Daoy (cell line): Measurements from ENCODE around the gene CEP170. TPM values are rescaled to one million over a fixed set of nuclear protein-coding genes. Genes with fewer than 3 reads are reported as not detected.

ENCODE experiments used
- DNase-seq: peaks from one replicate; pipeline ENCODE4 v3.0.0-alpha.2; 2015; ENCODE audit warnings: low read depth
- total RNA-seq: library from RNA; depleted of rRNA; stranded (reverse); fragments of >200 nt; shearing (Covaris generic); gene quantifications from 2 replicates; pipeline ENCODE4 v1.2.3, GENCODE V29; 2014; rRNA removed

The CEP170 gene
- total RNA-seq, result 51.0 and 60.1 TPM in 2 replicates

DNA sequence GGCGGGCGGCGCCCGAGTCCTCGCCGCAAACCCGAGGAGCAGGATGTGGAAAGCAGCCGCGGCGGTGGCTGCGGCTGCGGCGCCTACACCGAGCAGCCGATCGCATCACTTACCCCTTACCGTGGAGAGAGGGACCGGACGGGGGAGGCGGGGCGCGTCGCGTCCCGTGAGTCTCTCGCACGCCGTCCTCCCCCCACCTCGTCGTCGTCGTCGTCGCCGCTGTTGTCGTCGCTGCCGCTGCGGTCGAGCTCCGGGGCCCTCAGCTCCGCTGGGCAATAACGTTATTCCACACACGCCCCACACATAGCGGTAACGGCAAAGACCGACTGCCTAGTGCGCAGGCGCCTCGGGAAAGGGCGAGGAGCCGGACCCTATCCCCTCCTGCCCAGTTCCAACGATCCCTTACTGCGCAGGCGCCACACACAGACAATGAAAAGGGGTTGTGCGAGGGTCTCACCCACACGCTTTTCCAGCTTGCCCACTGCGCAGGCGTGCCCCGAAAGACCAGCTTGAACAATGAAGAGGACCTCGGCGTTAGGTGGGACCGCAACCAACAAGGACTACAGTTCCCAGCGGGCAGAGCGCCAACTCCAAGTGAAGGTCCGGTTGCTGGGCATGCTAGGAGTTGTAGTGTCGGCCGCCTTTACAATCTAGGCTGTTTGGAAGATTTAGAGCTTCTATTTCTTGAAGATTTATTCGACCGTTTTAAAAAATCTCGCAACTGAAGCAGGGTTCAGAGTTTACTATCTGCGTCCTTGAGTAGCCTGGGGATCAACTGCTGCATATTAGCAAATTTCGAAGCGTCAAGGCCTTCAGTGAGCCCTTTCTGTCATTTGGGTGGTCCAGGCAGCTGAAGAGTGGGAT, at the start of gene CEP170:
TSS of gene CEP170 (minus strand) at position 355 of the 864 bp plus-strand sequence. CDS start 30,001 bp downstream, outside the sequence.
- DNase-seq, result peak; percentile 99

DNA sequence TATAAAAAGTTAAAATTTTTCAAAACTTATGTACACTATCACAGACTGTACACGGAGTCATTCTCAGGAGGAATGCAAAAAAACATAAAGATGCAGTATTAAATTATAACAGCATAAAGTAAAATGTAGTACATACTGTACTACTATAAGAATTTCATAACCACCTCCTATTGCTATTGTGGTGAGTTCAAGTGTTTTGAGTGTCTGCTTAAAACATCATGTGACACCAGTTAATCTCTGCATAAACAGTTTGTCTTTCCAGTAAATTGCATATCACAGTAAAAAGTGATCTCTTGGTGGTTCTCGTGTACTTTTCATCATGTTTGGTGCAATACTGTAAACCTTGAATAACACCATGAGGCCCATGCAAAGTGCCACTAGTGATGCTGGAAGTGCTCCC, 46.0 kb upstream of the CEP170 start:
- no peak for DNase-seq

DNA sequence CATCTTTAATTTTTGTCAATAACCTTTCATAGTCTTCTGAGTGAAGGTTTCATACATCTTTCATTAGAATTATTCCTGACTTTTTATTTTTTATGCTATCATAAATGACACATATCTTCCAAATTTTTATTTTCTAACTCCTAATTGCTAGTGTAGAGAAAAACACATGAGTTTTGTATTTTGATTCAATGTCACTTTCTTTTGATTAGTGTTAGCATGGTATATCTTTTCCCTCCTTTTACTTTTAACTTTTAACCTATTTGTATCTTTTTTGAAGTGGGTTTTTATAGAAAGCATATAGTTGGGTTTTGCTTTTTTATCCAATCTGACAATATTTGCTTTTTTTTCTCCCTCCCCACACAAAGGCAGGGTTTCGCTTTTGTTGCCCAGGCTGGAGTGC, 44.0 kb upstream of the CEP170 start:
- DNase-seq, result no peak

DNA sequence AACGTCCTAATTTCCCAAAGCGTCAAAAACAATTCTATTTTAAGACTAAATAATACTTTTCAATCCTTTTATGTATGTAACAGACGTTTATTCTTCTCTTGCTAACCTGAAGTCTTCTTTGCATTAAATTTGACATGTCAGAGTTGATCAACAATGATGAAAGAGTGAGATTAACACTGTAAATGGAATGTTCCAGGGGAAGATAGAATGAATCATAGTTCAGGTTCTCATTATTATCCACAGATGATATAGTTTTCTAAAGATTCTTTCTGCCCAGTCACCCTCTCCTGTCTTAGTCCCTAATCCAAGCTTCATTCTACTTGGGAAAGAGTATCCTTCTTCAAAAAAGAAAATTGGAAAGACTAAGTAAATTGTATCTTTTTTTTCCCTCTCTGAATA, 39.6 kb upstream of the CEP170 start:
- no peak for DNase-seq

DNA sequence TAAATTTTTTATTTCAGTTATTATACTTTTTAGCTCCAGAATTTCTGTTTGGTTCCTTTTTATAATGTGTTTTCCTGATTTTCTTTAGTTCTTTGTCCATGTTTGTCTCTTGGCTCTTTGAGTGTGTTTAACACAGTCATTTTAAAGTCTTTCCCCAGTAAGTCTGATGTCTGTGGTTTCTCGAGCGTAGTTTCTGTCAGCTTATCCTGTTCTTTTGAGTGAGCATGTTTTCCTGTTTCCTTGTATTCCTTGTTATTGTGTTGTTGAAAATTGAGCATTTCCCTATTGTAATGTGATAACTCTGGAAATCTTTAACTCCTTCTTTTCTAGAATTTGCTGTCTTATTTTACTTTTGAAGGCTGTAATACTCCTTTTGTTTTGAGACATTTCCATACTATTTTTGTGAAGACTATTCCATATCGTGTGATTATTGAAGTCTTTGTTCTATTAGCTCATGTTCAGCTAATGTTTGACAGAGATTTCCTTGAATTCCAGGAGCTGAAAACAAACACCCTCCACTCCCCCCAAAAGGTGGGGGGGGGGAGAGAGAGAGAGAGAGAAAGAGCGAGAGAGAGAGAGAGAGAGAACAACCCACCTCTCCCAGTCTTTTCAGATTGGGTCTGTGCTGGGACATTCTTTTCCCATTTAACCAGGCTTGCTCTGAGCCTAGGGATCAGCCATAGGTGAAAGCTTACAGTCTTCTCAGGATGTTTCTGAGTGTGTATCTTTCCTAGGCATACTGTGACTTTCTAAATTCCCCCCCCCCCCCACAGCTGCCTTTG, 39.1 kb upstream of the CEP170 start:
- no peak for DNase-seq

DNA sequence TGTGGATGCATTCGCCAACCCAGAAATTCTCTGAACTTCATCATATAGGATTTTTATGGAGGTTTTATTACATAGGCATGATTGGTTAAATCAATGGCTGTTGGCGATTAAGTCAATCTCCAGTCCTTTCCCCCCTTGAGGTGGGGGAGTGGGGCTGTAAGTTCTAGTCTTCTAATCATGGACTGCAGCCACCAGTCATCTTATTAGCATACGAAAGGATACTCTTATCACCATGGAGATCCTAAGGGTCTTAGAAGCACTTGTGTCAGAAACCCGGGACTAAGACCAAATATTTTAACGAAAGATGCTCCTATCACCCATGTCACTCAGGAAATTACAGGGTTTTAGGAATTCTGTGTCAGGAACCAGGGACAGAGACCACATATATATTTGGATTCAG, 37.0 kb upstream of the CEP170 start:
- DNase-seq, result no peak

DNA sequence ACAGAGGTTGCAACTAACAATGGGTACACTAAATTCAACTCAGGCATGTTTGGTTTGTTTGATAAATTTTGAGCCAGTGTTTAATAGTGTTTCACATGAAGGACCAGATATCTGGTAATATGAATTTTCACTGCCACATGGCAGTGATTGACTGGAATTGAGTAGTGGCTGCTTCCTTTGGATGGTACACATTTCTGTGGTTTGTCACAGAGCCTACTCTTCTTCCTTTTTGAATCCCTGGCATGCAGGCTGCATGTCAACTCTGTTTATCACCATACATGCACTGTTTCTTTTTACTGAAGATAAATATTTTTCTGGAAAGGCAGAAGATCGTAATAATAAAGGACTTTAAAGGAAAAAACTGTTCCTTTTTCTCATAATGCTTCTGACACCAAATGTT, 36.2 kb upstream of the CEP170 start:
- DNase-seq, result no peak

DNA sequence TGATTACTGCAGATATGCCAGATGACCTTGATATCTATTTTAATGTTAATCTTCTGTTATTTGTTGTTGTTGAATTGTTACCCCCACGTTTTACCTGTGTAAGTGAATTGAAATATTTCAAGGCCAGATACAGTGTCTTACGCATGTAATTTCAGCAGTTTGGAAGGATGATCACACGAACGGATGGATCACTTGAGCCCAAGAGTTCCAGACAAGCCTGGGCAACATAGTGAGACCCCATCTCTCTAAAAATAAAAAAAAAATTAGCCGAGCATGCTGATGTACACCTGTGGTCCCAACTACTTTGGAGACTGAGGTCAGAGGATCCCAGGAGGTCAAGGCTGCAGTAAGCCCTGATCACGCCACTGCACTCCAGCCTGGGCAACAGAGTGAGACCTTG, 33.0 kb upstream of the CEP170 start:
- no peak for DNase-seq

DNA sequence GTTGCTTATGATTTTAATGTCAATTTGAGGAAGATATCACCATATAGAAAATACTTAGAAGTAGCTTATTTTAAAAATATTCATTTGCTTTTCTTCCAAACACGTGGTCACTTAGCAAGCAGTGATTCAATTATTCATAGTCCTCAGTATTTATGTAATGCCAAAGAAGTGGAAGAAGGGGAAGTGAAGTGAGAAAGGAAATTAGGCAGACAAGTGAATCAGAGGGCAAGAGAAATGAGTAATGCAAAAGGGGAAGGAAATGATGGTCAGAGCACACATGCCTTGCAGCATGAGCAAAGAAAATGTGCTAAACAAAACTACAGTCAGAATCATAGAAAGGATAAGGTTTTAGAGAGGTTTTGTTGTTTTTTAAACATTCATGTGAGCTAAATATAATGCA, 32.6 kb upstream of the CEP170 start:
- DNase-seq, result peak; percentile 87

DNA sequence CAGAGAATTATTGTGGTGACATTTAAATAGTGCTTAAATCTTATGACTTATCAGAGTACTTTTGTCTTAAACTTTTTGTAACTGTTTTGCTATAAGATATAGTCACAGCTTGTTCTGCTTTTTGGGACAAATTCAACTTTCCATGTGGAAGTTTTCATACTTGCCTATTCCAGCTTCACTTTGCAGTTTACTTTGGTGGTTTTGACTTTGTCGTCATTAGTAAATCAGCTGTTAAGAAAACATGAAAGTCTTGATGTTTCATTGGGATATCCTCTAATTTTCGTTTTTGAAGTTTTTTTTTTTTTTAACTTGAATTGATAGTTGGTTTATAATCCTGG, 32.0 kb upstream of the CEP170 start:
- no peak for DNase-seq

DNA sequence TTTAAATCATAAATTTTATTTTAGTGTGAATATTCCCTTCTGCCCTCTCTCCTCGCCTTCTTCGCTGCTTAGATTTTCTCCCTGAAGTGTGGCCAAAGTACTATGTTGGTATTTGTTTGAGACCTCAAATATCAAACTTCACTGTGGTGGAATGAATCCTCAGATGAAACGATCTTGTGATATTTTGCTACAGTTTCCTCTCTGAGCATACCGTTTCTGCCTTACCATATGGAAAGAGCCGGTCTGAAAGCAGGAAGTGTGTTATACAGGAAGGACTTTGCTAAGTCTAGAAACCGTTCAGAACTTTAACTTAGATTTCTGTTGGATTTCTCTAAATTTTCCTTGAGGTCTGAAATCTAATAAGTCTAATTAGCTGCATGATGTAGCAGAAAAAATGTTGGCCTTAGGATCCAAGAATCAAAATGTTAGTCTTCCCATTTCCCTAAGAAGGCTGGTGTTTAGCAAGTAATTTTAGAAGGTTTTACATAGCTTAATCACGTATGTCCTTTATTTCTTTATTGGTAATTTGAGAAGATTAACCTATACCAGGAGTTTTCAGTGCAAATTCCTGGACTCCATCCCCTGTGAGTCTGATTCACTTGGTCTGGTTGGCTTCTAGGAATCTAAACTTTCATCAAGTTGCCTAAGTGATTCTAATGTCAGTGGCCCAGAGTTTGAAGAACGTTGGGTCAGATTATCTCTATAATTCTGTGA, 31.5 kb upstream of the CEP170 start:
- DNase-seq, result peak; percentile 20

DNA sequence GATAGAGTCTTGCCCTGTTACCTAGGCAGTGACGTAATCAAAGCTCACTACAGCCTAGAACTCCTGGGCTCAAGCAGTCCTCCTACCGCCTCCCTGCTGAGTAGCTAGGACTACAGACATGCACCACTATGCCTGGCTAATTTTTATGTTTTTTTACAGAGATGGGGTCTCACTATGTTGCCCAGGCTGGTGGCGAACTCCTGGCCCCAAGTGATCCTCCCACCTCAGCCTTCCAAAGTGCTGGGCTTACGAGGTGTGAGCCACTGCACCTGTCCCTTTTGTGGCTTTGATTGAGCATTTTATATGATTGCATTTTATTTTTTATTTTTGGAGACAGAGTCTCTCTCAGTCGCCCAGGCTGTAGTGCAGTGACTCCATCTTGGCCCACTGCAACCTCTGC, 26.6 kb upstream of the CEP170 start:
- DNase-seq, result no peak

DNA sequence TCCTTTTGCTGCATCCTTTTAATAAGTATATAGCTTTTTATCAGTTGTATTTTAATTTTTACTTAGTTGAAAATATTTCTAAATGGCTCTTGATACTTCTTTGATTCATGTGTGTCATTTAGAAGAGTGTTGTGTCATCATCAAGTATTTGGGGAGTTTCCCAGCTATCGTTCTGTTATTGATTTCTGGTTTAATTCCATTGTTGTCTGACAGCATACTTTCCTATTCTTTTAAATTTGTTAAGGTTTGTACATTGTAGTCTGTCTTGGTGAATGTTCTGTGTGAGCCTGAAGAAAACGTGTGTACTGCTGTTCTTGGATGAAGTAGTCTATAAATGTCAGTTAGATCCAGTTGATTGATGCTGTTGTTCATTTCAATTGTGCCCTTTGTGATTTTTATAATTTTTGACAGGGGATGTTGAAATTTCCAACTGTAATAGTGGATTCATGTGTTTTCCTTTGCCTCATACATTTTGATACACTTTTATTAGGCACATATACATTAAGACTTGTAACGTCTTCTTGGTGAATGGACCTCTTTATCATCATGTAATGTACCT, 25.6 kb upstream of the CEP170 start:
- no peak for DNase-seq

DNA sequence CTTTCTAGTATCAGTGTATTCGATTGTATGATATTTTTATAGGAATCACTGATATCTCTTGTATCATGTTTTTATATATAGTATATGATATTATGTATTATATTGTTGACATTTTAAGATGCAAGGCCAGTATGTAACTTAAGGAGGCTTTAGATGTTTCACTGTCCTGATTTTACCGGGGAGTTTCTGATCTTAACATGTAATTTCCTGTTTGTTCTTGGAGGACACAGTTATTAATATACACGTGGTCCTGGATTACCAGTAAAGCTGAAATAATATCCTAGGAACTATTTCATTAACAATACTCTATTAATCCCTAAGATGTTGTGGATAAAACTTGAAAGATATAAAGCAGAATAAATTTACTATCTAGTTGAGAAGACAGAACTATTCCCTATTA, 20.2 kb upstream of the CEP170 start:
- no peak for DNase-seq

DNA sequence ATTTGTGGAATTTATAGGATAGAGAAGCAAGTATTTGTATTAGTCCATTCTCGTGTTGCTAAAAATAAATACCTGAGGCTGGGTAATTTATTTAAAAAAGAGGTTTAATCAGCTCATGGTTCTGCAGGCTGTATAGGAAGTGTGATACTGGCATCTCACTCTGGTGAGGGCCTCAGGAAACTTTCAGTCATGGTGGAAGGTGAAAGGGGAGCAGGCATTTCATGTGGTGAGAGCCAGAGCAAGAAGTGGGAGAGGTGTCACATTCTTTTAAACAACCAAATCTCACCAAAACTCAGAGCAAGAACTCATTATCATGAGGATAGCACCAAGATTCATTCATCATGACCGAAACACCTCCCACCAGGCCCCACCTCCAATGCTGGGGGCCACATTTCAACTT, 18.9 kb upstream of the CEP170 start:
- no peak for DNase-seq

DNA sequence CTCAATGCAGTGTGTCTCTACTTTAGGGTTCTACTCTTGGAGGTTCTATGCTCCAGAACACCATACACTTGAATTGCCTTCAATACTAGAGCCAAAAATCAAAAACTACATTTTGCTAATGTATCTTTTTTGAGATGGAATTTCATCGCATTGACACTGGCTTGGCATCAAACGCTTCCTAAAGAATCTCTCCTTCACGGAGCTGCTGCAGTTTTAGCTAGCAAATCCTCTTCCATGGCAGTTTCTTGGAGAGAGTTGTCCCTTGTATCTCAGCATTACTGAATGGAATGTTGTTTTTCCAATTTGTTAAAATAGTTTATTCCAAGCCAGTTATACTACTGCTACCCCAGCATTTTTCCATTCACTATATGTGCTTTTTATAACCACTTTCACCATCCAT, 18.4 kb upstream of the CEP170 start:
- DNase-seq, result no peak

DNA sequence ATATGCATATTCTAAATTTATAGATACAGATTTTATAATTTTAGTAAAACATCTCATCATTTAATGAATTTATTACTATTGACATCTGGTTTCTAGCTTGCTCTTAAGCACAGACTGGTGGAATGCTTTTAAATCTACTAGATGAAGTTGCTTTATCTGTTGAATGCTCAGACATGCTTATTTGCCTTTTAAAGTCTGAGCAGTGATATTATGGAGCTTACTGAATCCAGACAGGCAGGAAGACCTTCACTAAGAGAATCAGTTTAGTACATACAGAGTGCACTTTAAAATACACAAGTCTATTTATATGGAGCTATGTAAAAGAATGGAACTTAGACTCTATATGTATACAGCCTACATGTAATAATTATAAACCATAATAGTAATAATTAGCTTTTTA, 17.3 kb upstream of the CEP170 start:
- no peak for DNase-seq

DNA sequence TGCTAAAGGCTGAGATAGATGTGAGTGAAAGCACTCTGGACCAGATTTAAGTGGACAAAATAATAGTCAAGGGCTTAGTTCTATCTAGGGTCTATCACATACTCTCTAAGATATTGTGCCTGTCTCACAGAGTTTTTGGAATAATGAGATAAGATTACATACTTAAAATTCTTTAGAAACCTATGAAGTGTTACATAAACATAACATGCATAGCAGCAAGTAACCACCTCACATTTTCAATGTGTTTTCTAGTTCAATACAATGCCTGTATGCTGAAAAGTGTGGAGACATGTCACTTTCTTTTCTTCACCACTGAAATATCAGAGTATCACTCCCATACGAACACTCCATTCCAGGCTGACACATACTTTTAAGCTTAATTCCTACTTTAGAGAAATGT, 16.9 kb upstream of the CEP170 start:
- DNase-seq, result no peak

DNA sequence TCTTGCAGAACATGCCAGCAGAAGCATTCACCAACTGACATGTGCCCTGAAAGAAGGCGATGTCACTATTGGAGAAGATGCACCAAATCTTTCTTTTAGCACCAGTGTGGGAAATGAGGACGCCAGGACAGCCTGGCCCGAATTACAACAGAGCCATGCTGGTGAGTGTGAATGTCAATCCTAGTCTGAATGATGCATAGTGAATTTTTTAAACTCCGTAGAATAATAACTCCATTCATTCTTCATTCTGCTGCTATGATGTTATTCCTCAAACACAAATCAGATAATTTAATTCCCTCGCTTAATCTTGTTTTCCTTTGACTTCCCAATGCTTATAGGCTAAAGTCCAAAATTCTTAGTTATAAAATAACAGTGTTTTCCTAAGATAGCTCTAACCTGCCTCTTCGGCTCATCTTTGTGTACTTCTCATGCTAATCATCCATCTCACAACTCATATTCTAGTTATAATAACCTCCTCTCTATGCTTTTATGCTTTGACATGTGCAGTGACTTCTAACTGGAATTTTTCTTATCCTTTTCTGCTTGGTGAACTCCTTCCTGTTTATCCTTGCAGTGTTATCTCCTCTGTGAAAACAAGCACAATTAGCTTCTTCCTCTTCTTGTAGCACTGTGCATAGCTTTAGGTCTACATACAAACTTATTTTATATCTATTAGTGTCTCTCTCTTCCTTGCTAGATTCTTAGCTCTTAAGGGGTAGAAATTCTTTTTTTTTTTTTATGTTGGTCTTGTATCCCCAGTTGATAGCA, 15.2 kb upstream of the CEP170 start:
- no peak for DNase-seq

DNA sequence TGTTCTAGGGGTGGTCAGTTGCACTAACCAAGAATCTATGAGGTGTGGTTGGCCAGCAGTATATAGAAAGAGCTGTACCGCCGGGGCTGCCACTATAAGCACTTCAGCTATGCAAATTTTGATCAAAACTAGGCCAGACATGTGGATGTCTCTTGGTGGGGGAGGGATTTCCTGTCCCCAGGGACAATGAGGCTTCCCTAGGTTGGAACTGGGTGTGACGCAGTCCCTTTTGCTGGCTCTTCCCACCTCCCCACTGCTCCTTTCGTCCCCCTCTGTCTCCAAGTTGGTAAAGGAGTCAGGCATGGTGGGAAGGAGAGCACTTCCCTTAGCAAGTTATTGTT, 14.3 kb upstream of the CEP170 start:
- DNase-seq, result no peak

DNA sequence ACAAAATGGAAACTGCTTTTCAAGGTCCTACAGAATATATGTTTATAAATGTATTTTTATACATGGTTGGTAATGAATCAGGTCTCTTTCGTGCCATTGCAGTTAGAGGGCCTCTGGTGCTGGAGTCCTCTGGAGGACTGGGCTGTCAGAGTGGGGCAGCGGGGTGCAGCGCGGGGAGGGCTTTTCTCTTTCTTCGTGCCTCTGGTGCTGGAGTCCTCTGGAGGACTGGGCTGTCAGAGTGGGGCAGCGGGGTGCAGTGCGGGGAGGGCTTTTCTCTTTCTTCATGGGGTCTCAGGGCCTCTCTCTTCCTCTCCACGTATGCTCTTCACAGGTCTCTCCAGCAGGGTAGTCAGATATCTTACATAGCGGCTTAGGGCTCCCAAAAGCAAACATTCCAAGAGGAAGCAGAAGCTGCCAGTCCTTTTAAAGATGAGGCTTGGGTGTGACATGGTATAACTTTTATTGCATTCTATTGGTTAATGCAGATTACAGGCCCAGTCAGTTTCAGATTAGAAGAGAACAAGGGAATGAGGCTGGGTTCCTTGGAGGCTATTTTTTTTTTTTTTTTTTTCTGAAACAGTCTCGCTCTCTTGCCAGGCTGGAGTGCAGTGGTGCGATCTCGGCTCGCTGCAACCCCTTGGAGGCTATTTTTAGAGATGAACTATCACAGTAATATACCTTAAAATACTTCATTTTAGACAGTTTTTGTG, 13.8 kb upstream of the CEP170 start:
- DNase-seq, result no peak
